NT2/D1 (cell line): ENCODE data around the gene GREB1.

ENCODE experiments used
- YY1 ChIP-seq: IDR thresholded peaks from 2 replicates; pipeline ENCODE4 v1.6.1; 2011; ENCODE audit not compliant: insufficient read length, insufficient read depth
- ZNF274 ChIP-seq: IDR thresholded peaks from 2 replicates; pipeline ENCODE4 v1.6.1; 2011; ENCODE audit warnings: mild to moderate bottlenecking, low read depth, low read length

- TF ChIP-seq ZNF274 (no peak), YY1 (no peak)
These were observed 31.0 kb upstream of the GREB1 start for GRCh38 chr2:11502740-11503292.
